ENCODE results near the gene DEDD2.

The DEDD2 gene

DNA sequence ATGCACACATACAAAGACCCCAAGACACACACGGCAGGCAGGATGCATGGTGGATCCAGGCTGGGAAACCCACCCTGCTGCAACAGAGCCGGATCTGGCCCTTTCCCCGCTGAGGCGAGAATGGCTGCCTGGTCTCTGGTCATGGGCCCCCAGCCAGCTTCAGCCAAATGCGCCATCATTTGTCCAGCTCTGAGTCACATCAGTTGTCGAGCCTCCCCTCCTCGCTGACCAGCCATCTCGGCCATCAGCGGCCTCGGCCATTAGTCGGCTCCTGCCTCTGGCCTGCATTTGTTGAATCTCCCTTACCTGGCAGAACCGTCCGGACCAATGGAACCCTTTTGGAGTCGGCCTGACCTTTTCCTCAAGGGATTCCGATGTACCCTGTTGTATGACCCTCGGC is 46.8 kb downstream of the DEDD2 start:
- DNase-seq (ENCODE audit: low read depth), result no peak

DNA sequence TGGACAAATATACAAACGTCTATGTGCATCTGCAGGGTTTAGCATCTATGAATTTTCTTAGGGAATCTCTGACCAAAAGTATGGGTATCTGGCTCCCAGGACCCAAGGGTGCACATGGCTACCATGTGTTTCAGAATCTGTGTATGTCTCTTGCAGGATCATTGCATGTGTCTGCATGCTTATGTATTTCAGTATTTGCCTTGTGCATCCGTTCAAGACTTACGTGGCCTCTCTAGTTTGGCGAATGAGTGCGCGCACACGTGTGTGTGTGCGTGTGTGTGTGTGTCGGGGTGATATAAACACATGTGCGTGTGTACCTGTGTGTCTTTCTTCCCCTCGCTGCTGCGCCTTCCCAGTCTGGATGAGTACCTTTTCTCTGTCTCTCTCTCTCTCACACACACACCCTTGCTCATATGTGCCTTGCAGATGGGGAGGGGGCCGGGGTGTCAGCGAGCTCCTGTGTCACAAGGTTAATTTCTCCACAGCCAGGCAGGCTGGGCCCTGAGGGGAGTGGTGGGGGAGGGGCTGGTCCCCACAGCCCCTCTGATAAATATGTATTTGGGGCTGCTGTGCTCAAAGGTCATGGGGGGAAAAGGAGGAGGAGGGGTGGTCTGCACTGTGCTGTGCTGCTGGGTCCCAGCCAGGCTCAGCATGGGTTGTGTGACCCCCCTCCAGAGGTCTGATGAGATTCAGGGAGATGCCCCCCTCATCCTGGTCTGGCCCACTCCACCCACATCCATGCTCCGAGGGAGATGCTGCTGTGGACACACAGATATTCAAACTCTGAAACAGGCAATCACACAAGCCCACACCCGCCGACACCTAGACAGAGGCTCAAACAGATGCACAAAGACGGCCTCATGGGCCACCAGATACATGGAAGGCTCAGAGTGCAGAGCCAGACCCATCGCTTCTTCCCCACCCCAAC is 47.7 kb downstream of the DEDD2 start:
- DNase-seq (ENCODE audit: low read depth), result no peak

DNA sequence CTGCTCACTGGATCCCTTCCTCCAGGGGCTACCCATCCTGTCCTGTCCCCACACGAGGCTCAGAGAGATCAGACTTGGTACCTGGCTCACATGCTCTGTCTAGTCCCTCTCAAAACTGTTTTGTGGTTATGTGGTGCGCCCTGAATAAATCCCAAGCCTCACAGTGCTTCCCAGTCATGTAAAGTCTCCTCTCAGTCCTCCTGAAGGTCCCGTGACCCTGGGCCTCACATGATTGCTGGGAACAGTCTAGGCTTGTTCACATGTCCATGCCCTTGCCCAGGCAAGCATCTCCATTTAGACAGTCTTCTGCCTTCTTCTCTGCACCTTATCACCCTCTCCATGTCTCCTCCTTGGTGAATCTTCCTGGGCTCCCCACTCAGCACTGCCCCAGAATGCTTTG is 49.3 kb downstream of the DEDD2 start:
- DNase-seq (ENCODE audit: low read depth), result no peak

GRCh38 chr19:42166316-42166715 is 51.2 kb downstream of the DEDD2 start:
- no peak for DNase-seq (ENCODE audit: low read depth)

DNA sequence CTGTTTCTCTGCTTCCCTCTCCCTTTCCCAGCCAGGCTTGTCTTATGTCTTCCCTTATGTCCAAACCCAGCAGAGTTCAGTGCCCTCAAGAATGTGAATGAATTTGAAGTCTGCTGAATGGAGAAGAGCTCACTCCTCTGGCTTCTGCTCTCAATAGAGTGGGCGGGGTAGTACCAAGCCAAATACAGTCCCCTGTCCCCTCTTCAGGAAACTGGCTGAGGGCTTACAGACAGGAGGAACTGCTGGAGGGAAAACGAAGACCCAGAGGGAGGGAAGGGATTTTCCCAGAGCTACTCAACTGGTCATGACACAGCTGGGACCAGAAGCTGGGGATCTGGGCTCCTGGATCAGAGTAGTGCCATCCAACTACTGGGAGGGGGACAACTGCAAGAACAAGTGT is 52.3 kb downstream of the DEDD2 start:
- no peak for DNase-seq (ENCODE audit: low read depth)

GRCh38 chr19:42161616-42162263 is 55.7 kb downstream of the DEDD2 start:
- no peak for DNase-seq (ENCODE audit: low read depth)

DNA sequence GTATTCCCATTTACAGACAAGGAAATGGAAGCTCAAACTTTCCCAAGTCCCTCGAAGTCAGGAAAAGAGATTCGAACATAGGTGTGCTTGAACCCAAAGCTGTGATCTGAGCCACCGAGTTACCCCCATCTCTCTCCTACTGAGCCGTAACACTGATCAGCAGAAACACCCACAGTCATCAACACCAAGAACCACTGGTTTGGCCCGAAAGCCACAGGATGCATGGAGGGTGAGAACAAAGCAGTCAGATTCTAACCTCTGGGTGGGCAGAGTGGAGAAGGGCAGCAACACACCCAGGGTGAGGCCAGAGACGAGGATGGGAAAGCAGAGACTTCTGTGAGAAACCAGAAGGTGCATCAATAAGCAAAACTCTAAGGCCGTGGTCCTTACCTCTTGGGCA is 57.5 kb downstream of the DEDD2 start:
- DNase-seq (ENCODE audit: low read depth), result no peak

- DNase-seq (ENCODE audit: low read depth), result peak; percentile 15
These were observed 58.6 kb downstream of the DEDD2 start for GRCh38 chr19:42158926-42159325.

GRCh38 chr19:42156571-42156970 is 60.9 kb downstream of the DEDD2 start:
- DNase-seq (ENCODE audit: low read depth), result no peak

DNA sequence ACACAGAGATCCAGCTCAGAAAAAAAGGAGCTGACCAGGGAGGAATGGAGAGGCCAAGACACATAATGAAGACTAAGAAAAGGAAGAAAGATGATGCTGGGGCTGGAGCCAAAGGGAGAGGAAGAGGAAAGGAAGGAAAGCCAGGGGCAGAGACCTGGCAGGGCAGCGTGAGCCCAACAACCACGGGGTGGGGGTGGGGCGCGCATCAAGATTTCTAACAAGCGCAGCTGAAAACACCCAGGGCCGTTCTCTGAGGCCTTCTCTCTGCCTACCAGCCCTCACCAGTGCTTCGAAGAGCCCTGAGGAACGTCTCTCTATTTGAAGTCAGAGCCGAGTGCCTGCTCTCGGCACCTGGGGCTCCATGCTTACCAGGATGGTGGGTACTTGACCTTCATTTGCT is 61.7 kb downstream of the DEDD2 start:
- DNase-seq (ENCODE audit: low read depth), result no peak

DNA sequence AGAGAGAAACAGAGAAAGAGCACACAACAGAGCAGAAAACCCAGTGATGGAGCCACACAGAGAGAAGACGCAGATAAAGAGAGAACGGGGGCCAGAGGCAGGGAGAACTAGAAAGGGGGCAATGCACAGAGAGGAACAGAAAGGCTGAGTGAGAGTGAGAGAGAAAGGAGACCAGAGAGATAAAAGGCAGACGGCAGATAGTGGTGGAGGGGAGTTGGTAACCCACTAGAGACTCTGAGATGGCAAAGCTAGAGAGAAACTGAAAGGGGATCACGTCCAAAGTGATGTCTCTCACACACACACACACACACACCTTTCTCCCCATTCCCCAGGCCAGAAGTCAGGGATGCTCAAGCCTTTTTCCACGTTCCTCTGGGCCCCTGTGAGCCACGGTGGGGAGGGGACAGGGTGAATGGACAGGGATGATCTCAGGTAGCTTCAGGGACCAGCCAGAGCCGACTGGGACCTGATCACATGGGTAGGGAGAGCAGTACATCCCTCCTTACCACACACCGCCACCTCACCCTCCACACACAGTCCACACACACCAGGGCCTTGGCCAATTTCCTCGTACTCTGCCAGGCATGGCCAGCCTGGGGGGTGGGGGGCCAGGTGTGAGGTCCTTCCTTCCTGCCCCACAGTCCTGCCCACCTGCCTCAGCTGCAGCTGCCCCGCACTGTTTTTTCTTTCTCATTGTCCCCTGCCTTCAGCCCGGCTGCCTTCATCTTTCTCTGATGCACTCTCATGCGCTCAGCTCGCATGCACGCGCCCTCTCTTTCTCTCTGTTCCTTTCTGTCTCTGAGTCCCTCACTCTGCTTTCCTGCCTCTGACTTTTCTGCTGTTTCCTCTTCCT is 62.8 kb downstream of the DEDD2 start:
- no peak for DNase-seq (ENCODE audit: low read depth)

- DNase-seq (ENCODE audit: low read depth), result no peak
These were observed 63.6 kb downstream of the DEDD2 start for GRCh38 chr19:42153672-42154433.

DNA sequence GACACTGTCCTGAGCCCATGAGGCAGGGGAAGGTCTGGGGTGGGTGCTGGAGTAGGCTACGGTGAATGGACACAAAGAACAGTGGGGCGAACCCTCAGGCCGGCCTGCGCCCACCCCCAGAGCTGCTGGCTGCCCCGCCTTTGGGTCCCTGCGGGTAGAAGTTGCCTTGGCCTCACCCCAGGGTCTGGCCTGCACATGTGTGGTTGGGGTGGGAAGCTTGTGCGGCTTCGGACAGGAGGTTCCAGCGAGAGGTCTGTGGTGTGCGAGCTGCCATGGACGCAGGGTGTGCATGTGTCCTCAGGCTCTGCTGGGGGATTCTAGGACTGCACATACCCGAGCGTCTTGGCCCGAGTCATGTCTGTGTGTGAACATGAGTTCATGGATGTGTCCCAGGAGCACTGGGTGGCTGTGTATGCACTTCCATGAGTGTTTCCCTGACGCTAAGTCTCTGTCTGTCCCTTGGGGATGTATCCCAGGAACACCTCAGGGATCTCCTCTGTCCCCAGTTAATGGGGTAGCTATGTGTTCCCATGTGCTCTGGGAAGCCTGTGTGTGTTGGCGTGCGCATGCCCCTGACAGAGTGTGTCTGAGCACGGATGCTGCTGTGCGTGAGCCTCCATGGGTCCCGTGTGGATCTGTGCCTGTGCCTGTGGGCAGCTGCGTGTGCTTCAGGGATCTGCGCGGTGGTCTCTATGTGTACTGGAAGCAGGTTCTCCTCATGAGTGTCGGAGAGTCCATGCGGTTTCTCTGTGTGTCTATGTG is 64.4 kb downstream of the DEDD2 start:
- DNase-seq (ENCODE audit: low read depth), result no peak

- DNase-seq (ENCODE audit: low read depth), result no peak
These were observed 65.4 kb downstream of the DEDD2 start for GRCh38 chr19:42151782-42152684.

DNA sequence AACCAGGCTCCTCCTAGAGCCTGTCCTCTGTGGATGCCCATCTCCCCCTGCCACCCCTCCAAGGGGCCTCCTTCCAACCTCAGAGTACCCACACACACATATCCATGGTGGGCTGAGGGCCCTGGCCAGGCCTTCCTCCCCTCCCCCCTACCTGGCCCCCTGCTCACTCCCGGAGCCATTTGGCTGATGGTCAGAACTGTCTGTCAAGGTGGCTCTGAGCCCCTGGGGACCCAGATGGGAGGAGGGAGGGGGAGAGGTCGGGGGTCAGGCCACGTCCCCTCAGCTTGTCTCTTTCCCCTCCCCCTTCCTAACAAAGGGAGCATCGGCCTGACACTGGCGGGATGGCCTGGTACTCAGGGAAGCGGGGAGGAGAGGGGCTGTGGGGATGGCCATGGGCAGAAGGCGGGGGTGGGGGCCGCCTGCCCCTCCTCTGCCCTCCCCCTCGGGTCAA is 66.5 kb downstream of the DEDD2 start:
- no peak for DNase-seq (ENCODE audit: low read depth)

- no peak for DNase-seq (ENCODE audit: low read depth)
These were observed 67.1 kb downstream of the DEDD2 start for GRCh38 chr19:42150364-42150763.

GRCh38 chr19:42149447-42150202 is 67.9 kb downstream of the DEDD2 start:
- DNase-seq (ENCODE audit: low read depth), result no peak

Data from iris pigment epithelial cell (primary cell).